GM21786 (cell line): ENCODE results near the gene MAVS.

Experiments used
- ATAC-seq: cut with Tn5 transposase; IDR thresholded peaks from one replicate; pipeline ENCODE4 v1.9.1; 2021; ENCODE audit not compliant: unreplicated experiment

Gene MAVS

DNA sequence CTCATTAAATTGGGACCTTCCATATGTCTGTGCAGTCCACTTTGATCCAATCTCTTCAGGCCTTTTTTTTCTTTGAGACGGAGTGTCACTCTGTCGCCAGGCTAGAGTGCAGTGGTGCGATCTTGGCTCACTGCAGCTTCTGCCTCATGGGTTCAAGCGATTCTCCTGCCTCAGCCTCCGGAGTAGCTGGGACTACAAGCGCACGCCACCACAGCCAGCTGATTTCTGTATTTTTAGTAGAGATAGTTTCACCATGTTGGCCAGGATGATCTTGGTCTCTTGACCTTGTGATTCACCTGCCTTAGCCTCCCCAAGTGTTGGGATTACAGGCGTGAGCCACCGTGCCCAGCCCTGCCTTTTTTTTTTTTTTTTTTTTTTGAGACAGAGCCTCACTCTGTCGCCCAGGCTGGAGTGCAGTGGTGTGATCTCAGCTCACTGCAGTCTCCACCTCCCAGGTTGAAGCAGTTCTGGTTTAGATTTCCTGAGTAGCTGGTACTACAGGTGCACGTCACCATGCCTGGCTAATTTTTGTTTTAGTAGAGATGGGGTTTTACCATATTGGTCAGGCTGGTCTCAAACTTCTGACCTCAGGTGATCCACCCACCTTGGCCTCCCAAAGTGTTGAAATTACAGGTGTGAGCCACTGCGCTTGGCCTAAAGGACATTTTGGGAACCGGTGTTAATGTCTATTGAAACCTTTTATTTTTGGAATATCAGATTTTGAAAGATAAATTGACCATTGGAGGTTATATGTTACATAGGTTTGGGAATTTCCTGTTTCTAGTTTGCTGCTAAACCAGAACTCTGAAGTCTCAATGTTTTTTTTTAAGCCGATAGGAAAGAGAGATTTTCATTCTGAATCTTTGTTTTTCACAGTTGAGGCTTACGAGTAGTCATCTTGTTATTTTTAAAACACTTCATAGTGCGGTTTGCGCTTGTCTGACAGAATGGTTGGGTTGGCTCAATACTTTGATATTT is 60.4 kb downstream of the MAVS start:
- ATAC-seq, result peak; percentile 86

DNA sequence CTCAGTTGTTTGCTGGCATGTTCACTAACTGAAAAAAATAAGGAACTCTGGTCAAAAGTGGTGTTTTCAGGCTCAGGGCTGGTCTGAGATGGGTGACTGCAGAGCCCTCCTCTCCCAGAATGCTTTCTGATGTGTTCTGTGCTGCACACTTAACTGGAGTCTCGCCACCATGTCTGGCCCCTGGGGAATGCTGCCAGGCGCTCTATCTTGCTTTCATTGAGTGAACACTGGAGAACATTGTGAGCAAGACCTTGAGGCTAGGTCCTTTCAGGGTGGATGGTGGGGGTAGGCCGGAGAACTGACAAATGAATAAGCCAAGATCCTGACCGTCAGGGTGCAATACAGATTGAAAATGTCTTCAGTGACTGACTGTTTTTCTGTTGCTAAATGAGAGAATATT is 62.0 kb downstream of the MAVS start:
- ATAC-seq, result no peak

DNA sequence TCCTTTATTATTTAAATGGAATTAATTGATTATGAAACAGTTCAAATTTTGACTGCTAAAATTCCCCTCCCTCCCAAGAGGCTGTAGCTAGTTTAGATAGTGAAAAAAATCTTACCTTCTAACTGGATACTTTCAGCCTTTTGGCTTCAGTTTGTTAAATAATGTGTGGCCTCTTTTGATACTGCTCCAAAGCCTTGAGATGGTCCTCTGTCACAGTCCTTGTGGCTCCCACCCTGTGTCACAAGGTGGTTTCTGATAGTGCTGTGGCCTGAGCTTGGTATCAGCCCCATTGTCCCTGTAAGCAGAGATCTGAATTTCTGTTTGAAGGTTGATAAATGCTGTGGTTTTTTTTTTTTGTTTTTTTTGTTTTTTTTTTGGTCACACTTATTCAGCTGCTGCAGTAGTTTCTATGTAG is 63.3 kb downstream of the MAVS start:
- no peak for ATAC-seq

DNA sequence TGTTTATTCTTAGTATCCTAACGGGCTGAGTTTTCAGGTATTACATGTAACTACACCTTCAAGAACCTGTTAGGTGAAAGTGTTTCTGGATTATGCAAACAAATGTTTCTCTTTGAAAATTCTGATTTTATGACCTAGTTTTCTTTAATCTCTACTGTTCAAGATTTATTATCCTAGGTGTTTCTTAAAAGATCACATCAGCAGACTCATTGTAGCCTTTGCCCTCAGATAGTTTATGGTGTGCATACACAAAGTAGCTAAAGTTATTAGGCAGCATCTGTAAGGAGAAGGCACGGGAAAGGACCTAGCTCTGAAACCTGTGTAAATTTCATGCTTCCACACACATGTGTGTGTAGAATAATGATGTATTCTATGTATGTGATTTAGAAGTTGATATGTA is 64.2 kb downstream of the MAVS start:
- no peak for ATAC-seq

DNA sequence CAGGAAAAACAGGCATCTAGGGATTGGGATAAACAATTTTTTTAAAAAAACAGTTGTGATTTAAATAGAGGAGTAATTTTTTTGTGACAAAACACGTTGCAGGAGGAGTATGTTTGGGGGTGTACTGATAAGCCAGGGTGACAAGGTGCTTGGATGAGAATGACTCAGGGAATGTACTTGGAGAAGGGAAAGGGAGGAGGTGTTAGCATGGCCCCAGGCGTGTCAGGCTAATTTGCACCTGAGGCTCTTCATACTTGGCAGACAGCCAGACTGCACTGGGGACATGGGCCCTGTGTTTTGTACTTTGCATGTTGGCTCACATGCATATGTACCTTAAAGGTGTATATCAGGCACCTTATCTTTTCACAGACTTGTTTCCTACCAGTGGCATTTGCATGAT is 65.3 kb downstream of the MAVS start:
- ATAC-seq, result no peak

DNA sequence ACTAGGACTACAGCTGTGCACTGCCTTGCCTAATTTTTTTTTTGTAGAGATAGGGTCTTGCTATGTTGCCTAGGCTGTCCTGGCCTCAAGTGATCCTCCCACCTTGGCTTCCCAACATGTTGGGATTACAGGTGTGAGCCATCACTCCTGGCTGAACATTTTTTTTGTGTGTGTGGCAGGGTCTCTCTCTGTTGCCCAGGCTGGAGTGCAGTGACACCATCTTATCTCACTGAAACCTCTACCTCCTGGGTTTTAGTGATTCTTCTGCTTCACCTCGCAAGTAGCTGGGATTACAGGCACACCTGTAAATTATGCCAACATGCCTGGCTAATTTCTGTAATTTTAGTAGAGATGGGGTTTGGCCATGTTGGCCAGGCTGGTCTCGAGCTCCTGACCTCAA is 67.8 kb downstream of the MAVS start:
- no peak for ATAC-seq

DNA sequence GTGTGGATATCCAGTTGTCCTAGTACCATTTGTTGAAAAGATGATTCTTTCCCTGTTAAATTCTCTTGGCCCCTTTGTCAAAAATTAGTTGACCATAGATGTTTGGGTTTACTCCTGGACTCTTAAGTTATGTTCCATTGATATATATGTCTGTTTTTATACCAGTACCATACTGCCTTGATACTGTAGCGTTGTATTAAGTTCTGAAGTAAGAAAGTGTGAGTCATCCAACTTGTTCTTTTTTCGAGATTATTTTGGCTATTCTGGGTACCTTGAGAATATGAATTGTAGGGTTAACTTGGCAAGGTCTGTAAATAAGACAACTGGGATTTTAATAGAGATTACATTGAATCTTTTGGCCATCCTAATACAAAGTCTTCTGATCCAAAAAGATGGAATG is 69.1 kb downstream of the MAVS start:
- ATAC-seq, result no peak

DNA sequence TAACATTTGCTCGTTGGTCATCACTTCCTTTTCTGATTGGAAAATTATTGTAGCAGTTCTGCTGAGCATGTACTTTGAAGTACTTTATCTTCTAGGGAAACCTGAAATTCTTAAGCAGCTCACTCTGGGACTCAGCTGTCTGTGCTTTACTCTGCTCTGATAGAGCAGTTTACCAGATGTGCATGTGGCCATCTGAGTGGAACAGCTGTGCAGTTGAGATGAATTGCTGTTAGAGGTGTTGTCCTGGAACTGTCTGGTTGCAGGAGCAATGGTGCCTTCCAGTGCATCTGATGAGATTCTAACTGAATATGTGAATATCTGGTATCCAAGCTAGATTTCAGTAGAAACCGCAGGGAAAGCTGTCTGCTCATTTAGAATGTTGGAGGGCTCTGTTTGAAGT is 69.7 kb downstream of the MAVS start:
- no peak for ATAC-seq

DNA sequence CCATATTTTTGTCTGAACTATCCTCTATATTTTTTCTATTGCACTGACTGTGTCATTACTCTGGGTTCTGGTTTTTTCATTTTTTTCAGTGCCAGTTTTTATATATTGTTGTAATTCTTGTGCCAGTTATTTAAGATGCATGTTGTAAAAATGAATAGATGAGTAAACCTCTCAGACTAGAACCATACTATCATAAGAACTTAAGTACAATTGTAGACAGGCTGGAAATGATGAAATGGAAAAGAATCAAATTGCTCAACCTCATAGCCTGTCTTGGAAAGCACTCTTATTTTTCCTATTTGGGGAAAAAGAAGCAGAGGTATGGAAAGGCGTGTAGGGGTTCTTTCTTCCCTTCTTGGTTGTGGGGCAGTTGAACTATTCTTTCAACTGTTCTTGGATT is 72.7 kb downstream of the MAVS start:
- ATAC-seq, result no peak

DNA sequence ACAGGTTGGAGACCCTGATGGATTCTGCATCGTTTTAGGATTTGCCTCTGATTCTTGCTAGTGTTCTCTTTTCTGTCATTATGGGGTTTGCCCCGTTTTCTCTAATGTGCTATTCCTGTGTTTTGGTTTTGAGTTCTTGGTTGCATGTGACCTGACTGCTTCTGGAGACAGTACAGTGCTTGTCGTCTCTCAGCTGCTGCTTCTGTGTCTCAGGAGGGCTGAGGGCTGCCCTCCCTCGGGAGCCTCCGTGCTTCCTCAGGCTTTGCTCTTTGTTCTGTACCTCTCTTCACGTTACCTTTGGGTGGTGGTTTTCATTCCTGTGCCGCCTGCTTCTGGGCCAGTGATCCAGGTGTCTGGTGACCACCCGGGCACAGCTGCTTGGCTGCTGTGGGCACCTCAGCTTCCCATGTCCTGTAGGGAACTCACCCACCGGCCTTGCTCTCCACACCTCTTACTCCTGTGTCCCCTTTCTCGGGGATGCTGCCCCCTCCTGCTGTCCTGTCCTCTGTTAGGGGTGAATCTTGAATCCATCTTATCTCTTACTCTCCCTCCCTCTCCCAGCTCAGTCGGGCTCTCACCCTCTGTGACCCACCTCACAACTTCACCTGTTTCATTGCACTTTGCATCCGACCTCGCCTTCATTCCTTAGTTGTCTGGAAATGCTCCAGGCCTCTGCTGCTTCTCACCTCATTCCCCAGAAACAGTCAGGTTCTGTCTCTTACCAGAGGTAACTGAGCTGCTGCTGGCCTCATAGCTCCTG is 75.8 kb downstream of the MAVS start:
- no peak for ATAC-seq

DNA sequence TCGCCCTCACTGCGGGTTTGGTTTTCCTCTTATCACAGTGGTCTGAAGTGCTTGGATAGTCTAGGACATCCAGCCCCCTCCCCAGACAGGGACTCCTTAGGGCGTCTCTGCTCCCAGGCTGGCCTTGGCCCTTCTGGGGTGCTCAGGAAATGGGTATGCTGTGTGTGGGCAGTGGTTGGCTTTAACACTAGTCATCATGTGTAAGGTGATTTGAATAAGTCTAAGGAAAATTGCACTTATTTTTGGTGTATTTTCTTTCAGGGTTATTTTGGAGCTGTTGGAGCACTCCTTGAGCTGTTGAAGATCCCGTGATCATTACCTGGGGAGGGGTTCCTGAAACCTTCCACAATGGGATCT is 76.3 kb downstream of the MAVS start:
- ATAC-seq, result no peak

DNA sequence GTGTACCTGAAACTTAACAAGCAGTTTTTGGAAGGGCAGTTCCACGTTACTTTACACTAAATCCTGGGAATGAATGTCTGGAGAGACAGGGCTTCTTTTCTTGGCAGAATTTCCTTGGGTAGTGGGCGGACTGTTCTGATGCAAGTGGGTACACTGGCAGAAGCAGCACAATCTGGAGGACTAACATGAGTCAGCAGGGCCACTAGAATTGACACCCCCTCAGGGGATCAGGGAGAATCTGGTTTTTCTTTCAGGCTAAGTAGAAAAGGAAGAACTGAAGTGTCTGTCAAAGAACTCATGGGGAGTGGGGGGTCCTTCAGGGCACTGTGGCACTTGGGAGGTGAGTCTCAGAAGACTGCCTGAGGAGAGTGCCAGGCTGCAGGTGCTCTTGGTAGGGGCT is 77.2 kb downstream of the MAVS start:
- no peak for ATAC-seq

DNA sequence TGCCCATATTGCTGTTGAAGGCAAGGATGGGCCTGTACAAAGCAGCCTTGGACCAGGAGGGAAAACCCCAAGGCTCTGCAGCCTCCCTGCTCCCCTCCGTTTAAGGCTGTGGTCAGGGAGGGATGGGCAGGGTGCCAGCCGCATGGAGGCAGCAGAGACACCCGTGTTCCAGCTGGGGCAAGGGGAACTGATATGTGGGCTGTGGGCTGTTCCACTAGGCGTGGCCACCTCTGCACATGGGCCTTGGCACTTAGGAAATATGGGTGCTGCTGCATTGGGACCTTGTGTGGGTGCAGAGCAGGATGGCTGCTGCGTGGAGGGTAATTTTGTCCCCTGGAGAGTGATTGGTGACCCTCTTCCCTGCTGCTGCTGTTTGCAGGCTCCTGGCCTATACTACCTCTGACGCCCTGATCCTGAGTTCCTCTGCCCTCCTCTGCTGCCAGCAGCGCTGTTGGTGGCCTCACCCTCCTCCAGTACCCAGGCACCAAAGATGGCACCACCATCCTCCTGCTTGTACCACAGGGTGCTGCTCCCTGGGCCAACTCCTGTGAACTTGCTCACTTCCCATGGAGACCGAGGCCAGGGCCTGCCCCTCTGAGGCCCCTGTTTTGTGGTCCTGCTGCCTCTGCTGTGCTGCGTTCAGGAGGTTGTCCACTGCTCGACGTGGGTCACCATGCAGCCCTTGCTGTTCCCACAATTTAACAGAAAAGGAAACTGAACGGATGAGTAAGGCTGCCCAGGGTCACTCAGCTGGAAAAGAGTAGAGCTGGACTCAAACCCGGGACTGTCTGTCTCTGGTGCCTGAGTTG is 77.9 kb downstream of the MAVS start:
- no peak for ATAC-seq

DNA sequence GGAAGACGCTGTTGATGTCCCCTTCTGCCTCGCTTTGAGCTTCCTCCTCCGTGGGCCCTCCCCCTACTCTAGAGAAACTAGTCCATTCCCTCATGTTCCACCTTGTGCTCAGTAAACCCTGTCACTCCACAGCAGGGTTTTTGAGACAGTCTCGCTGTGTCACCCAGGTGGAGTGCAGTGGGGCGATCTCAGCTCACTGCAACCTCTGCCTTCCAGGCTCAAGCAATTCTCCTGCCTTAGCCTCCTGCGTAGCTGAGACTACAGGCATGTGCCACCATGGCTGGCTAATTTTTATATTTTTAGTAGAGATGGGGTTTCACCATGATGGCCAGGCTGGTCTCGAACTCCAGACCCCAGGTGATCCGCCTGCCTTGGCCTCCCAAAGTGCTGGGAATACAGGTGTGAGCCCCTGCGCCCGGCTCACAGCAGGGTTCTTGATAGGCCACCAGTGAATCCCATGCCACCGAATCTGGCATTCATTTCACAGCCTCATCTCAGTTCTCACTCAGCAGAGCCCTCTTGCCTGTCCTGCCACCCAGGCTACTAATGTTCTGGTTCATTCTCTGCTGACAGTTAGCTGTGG is 78.6 kb downstream of the MAVS start:
- ATAC-seq, result no peak
